HepG2 (cell line): ENCODE data around the gene MRPS25. TPM values are rescaled to one million over a fixed set of nuclear protein-coding genes. Genes with fewer than 3 reads are reported as not detected.
A peak's percentile ranks its signal among the peaks of the same experiment; 100 is the strongest.

ENCODE experiments used
- HHEX ChIP-seq: IDR thresholded peaks from 2 replicates; pipeline ENCODE4 v1.6.1; 2016; ENCODE audit warnings: control low read depth
- HMGXB4 ChIP-seq, 2 experiments: sonication (generic) in 1 of 2; formaldehyde crosslinking in 1 of 2; IDR thresholded peaks; 2 replicates each; pipeline versions ENCODE4 v1.4.0 to v1.6.1; 2018 to 2020; ENCODE audit warnings: missing genetic modification reagents in 2 of 2, borderline replicate concordance in 1 of 2, low read depth in 1 of 2, mild to moderate bottlenecking in 1 of 2, missing biosample characterization in 1 of 2
- MTERF4 ChIP-seq: sonication (generic); formaldehyde crosslinking; IDR thresholded peaks from 2 replicates; pipeline ENCODE4 v1.8.0; 2023; ENCODE audit warnings: mild to moderate bottlenecking, missing genetic modification reagents
- NCOA1 ChIP-seq: sonication (generic); formaldehyde crosslinking; IDR thresholded peaks from 2 replicates; pipeline ENCODE4 v1.9.0; 2021; ENCODE audit warnings: missing genetic modification reagents
- ZNF44 ChIP-seq: sonication (generic); formaldehyde crosslinking; IDR thresholded peaks from 2 replicates; pipeline ENCODE4 v1.5.1; 2020; ENCODE audit warnings: mild to moderate bottlenecking, missing genetic modification reagents
- ZNF558 ChIP-seq: sonication (generic); formaldehyde crosslinking; IDR thresholded peaks from 2 replicates; pipeline ENCODE4 v1.9.0; 2022; ENCODE audit warnings: mild to moderate bottlenecking, missing genetic modification reagents, borderline replicate concordance
- ZNF569 ChIP-seq: sonication (generic); formaldehyde crosslinking; IDR thresholded peaks from 2 replicates; pipeline ENCODE4 v1.5.0; 2020; ENCODE audit warnings: mild to moderate bottlenecking, missing genetic modification reagents, moderate library complexity, borderline replicate concordance
- ZNF839 ChIP-seq: sonication (generic); formaldehyde crosslinking; IDR thresholded peaks from 2 replicates; pipeline ENCODE4 v1.4.0; 2020; ENCODE audit warnings: missing genetic modification reagents, mild to moderate bottlenecking, borderline replicate concordance
- polyA plus RNA-seq, 8 experiments: library from polyadenylated mRNA; depleted of rRNA in 3 of 8; stranded (reverse) in 7 of 8; unstranded in 1 of 8; fragments of >200 nt; fragmentation: Illumina TruSeq in 4 of 8; extraction: Trizol in 4 of 8; gene quantifications; 2 replicates each; pipeline versions ENCODE4 v1.2.1 to v1.2.3, GENCODE V29; 2011 to 2016; ENCODE audit warnings: low read depth in 4 of 8, missing spikeins in 1 of 8, mixed read lengths in 1 of 8; ENCODE audit not compliant: insufficient read depth in 1 of 8
- total RNA-seq, 5 experiments: library from RNA; depleted of rRNA; stranded (reverse); fragments of >200 nt; fragmentation: Illumina TruSeq; extraction: Trizol; gene quantifications; 2 replicates each; pipeline ENCODE4 v1.2.3, GENCODE V29; 2016; ENCODE audit warnings: low read depth in 1 of 5
- TF ChIP-seq, protein P1 (sequence below): IDR thresholded peaks from 2 replicates; pipeline ENCODE4 v1.6.1; 2016
- TF ChIP-seq, protein P2 (sequence below): fragments of 450-650 bp; IDR thresholded peaks from 2 replicates; pipeline ENCODE4 v1.6.1; 2017; ENCODE audit warnings: mild to moderate bottlenecking
- TF ChIP-seq, protein P3 (sequence below): sonication (generic); formaldehyde crosslinking; IDR thresholded peaks from 2 replicates; pipeline ENCODE4 v1.4.0; 2020; ENCODE audit warnings: missing genetic modification reagents
- TF ChIP-seq, protein P4 (sequence below): sonication (generic); formaldehyde crosslinking; IDR thresholded peaks from 2 replicates; pipeline ENCODE4 v1.9.0; 2021; ENCODE audit warnings: missing genetic modification reagents, borderline replicate concordance
- TF ChIP-seq, protein P5 (sequence below): sonication (generic); formaldehyde crosslinking; IDR thresholded peaks from 2 replicates; pipeline ENCODE4 v1.5.1; 2020; ENCODE audit warnings: missing genetic modification reagents, mild to moderate bottlenecking, borderline replicate concordance

MRPS25 gene
- total and polyA plus RNA-seq, 2 of the 13 experiments (the other 11 are each of a cell fraction or from before 2014, with no cell fraction given), result 60.1 to 74.3 TPM

DNA sequence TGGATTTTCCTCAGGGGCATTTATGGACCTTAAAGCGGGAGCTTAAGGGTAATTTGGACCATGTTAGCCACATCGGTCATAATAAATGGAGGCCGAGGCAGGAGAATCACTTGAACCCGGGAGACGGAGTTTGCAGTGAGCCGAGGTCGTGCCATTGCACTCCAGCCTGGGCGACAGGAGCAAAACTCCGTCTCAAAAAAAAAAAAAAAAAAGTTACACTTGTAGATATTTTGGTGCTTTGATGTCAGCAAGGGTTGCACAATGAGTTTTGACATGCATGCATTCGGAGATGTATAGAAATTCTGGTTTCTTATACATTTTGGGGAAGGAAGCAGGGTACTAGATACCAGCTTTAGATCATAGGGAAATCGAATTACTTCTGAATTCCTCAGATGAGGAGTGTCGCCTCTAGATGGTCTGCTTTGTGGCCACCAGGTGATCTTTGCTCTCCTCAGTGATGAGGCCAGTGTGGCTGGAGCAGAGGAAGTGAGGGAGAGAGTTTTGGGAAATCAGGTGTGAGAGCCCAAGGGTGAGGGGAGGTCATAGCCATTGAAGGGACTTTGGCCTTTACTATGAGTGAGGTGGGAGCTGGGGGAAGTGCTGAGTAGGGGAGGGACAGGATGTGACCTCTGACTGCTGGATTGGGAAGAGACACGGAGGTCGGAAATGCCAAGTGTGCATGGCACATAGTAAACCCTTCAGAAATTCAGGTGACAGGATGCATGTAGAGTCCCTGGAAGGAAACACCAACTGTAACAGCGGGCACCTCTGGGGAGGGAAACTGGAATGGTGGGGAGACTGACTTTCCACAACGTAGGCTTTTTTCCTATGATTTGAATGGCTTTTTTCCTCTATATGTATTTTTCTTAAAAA is 42.2 kb upstream of the MRPS25 start (continued):
- TF ChIP-seq MTERF4 (CRISPR knock-in tag) (peak; percentile 51; the same call in 1 of the 2 replicates), ZNF569 (CRISPR knock-in tag) (no peak), ZNF558 (CRISPR knock-in tag) (no peak), HMGXB4 (CRISPR knock-in tag; IDR thresholded peaks at IDR 0.05; ENCODE audit: borderline replicate concordance in 1 of 2, low read depth in 1 of 2) (no peak), HHEX (0 out of 2 replicates have a peak, but pooled peaks have one; percentile 46), ZNF839 (CRISPR knock-in tag) (no peak), ZNF44 (CRISPR knock-in tag) (no peak), NCOA1 (0 out of 2 replicates have a peak, but pooled peaks have one; percentile 57)
- TF ChIP-seq, protein P1, sequence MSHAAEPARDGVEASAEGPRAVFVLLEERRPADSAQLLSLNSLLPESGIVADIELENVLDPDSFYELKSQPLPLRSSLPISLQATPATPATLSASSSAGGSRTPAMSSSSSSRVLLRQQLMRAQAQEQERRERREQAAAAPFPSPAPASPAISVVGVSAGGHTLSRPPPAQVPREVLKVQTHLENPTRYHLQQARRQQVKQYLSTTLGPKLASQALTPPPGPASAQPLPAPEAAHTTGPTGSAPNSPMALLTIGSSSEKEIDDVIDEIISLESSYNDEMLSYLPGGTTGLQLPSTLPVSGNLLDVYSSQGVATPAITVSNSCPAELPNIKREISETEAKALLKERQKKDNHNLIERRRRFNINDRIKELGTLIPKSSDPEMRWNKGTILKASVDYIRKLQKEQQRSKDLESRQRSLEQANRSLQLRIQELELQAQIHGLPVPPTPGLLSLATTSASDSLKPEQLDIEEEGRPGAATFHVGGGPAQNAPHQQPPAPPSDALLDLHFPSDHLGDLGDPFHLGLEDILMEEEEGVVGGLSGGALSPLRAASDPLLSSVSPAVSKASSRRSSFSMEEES (CRISPR knock-in tag), result peak; percentile 73
- TF ChIP-seq, protein P2, sequence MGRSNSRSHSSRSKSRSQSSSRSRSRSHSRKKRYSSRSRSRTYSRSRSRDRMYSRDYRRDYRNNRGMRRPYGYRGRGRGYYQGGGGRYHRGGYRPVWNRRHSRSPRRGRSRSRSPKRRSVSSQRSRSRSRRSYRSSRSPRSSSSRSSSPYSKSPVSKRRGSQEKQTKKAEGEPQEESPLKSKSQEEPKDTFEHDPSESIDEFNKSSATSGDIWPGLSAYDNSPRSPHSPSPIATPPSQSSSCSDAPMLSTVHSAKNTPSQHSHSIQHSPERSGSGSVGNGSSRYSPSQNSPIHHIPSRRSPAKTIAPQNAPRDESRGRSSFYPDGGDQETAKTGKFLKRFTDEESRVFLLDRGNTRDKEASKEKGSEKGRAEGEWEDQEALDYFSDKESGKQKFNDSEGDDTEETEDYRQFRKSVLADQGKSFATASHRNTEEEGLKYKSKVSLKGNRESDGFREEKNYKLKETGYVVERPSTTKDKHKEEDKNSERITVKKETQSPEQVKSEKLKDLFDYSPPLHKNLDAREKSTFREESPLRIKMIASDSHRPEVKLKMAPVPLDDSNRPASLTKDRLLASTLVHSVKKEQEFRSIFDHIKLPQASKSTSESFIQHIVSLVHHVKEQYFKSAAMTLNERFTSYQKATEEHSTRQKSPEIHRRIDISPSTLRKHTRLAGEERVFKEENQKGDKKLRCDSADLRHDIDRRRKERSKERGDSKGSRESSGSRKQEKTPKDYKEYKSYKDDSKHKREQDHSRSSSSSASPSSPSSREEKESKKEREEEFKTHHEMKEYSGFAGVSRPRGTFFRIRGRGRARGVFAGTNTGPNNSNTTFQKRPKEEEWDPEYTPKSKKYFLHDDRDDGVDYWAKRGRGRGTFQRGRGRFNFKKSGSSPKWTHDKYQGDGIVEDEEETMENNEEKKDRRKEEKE, result no peak
- TF ChIP-seq, protein P3, sequence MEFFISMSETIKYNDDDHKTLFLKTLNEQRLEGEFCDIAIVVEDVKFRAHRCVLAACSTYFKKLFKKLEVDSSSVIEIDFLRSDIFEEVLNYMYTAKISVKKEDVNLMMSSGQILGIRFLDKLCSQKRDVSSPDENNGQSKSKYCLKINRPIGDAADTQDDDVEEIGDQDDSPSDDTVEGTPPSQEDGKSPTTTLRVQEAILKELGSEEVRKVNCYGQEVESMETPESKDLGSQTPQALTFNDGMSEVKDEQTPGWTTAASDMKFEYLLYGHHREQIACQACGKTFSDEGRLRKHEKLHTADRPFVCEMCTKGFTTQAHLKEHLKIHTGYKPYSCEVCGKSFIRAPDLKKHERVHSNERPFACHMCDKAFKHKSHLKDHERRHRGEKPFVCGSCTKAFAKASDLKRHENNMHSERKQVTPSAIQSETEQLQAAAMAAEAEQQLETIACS (CRISPR knock-in tag), result no peak
- TF ChIP-seq, protein P4, sequence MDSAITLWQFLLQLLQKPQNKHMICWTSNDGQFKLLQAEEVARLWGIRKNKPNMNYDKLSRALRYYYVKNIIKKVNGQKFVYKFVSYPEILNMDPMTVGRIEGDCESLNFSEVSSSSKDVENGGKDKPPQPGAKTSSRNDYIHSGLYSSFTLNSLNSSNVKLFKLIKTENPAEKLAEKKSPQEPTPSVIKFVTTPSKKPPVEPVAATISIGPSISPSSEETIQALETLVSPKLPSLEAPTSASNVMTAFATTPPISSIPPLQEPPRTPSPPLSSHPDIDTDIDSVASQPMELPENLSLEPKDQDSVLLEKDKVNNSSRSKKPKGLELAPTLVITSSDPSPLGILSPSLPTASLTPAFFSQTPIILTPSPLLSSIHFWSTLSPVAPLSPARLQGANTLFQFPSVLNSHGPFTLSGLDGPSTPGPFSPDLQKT (CRISPR knock-in tag), result no peak
- TF ChIP-seq, protein P5, sequence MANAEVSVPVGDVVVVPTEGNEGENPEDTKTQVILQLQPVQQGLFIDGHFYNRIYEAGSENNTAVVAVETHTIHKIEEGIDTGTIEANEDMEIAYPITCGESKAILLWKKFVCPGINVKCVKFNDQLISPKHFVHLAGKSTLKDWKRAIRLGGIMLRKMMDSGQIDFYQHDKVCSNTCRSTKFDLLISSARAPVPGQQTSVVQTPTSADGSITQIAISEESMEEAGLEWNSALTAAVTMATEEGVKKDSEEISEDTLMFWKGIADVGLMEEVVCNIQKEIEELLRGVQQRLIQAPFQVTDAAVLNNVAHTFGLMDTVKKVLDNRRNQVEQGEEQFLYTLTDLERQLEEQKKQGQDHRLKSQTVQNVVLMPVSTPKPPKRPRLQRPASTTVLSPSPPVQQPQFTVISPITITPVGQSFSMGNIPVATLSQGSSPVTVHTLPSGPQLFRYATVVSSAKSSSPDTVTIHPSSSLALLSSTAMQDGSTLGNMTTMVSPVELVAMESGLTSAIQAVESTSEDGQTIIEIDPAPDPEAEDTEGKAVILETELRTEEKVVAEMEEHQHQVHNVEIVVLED, result peak; percentile 17; the same call in 1 of the 2 replicates
